ENCODE data around the gene HSD11B1L. TPM values are rescaled to one million over a fixed set of nuclear protein-coding genes. Genes with fewer than 3 reads are reported as not detected.
"Not testable (repeated sequence)": the region's sequence is repeated elsewhere in the genome, so short reads cannot be mapped to it uniquely, and the experiment has no call there.

The HSD11B1L gene
- total RNA-seq, 4 donors from 2014 or later: 1.9 to 9.4 (median 8.3) TPM

- intact Hi-C loops (cut with DNase I): no loop called here
- DNase-seq: no peak
- Histone ChIP-seq H3K36me3 (peaks cover 12 to 96% (median 46%) of the 10 kb centered on the region in 3 donors), H3K27ac (no peak overlapping the region), H3K9me3 (no peaks in the 10 kb centered on the region), H3K4me3 (no peak overlapping the region), H3K4me1 (no peaks in the 10 kb centered on the region), H3K27me3 (no peaks in the 10 kb centered on the region)
- 91 to 97% methylated on average over 5 to 10 of the region's 22 CpGs for WGBS, 2 donors
- no peak for TF ChIP-seq POLR2A (IDR thresholded peaks at IDR 0.05)
- TF ChIP-seq, protein P1, sequence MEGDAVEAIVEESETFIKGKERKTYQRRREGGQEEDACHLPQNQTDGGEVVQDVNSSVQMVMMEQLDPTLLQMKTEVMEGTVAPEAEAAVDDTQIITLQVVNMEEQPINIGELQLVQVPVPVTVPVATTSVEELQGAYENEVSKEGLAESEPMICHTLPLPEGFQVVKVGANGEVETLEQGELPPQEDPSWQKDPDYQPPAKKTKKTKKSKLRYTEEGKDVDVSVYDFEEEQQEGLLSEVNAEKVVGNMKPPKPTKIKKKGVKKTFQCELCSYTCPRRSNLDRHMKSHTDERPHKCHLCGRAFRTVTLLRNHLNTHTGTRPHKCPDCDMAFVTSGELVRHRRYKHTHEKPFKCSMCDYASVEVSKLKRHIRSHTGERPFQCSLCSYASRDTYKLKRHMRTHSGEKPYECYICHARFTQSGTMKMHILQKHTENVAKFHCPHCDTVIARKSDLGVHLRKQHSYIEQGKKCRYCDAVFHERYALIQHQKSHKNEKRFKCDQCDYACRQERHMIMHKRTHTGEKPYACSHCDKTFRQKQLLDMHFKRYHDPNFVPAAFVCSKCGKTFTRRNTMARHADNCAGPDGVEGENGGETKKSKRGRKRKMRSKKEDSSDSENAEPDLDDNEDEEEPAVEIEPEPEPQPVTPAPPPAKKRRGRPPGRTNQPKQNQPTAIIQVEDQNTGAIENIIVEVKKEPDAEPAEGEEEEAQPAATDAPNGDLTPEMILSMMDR (IDR thresholded peaks at IDR 0.05): no peak
These were observed 19.7 kb downstream of the HSD11B1L start for GRCh38 chr19:5700455-5701092.

DNA sequence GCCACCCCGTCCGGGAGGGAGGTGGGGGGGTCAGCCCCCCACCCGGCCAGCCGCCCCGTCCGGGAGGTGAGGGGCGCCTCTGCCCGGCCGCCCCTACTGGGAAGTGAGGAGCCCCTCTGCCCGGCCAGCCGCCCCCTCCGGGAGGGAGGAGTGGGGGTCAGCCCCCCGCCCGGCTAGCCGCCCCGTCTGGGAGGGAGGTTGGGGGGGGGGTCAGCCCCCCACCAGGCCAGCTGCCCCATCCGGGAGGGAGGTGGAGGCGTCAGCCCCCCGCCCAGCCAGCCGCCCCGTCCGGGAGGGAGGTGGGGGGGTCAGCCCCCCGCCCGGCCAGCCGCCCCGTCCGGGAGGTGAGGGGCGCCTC is 21.2 kb downstream of the HSD11B1L start:
- H3K9me3 ChIP-seq; H3K27me3 ChIP-seq; DNase-seq; H3K27ac ChIP-seq; H3K4me3 ChIP-seq; H3K4me1 ChIP-seq; intact Hi-C loops (cut with DNase I): not testable (repeated sequence)
- no CpG with 5 or more reads among the region's 28 CpGs for WGBS, 2 donors
- H3K36me3 ChIP-seq: peaks cover 19 to 96% (median 54%) of the 10 kb centered on the region in 3 donors

GRCh38 chr19:5703819-5704818 is 23.3 kb downstream of the HSD11B1L start:
- Histone ChIP-seq H3K4me3 (no peak overlapping the region), H3K27ac (no peak overlapping the region), H3K27me3 (no peaks in the 10 kb centered on the region), H3K36me3 (peaks cover 22 to 96% (median 55%) of the 10 kb centered on the region in 3 donors), H3K9me3 (no peaks in the 10 kb centered on the region), H3K4me1 (no peaks in the 10 kb centered on the region)
- TF ChIP-seq, protein P1 (IDR thresholded peaks at IDR 0.05): no peak
- TF ChIP-seq POLR2A (IDR thresholded peaks at IDR 0.05): no peak
- 88 to 93% methylated on average over 8 to 11 of the region's 40 CpGs for WGBS, 2 donors
- intact Hi-C loops (cut with DNase I): no loop called here
- DNase-seq: no peak

GRCh38 chr19:5705552-5705951 is 24.7 kb downstream of the HSD11B1L start:
- H3K36me3 ChIP-seq: peaks cover 22 to 96% (median 51%) of the 10 kb centered on the region in 3 donors
- no peak for DNase-seq

GRCh38 chr19:5706876-5707573 is 26.2 kb downstream of the HSD11B1L start:
- no peak for DNase-seq
- Histone ChIP-seq H3K4me1 (no peaks in the 10 kb centered on the region), H3K27ac (no peak overlapping the region), H3K27me3 (no peaks in the 10 kb centered on the region), H3K4me3 (no peak overlapping the region), H3K9me3 (no peaks in the 10 kb centered on the region), H3K36me3 (peaks cover 35 to 96% (median 62%) of the 10 kb centered on the region in 3 donors)
- WGBS, 2 donors: 90 to 91% methylated on average over 22 of the region's 35 CpGs
- intact Hi-C loops (cut with DNase I): no loop called here
- no peak for TF ChIP-seq POLR2A (IDR thresholded peaks at IDR 0.05)
- TF ChIP-seq, protein P1 (IDR thresholded peaks at IDR 0.05): no peak

More at GRCh38 chr19:5705552-5705951, 24.7 kb downstream of the HSD11B1L start:
- 67 to 87% methylated on average over 2 to 14 of the region's 16 CpGs for WGBS, 2 donors
- intact Hi-C loops (cut with DNase I): no loop called here
- no peaks in the 10 kb centered on the region for H3K9me3 ChIP-seq
- TF ChIP-seq POLR2A (IDR thresholded peaks at IDR 0.05): no peak
- TF ChIP-seq, protein P1 (IDR thresholded peaks at IDR 0.05): no peak
- no peak overlapping the region for H3K27ac ChIP-seq
- no peak overlapping the region for H3K4me3 ChIP-seq
- no peaks in the 10 kb centered on the region for H3K27me3 ChIP-seq
- no peaks in the 10 kb centered on the region for H3K4me1 ChIP-seq

Measured in esophagus squamous epithelium (tissue), 5 donors.